Activated CD8-positive, alpha-beta memory T cell treated with anti-CD3 and anti-CD28 coated beads, Interleukin-2, amount 50 U/mL, for 48 hours (primary cell): ENCODE results near the gene SLC16A4.

Experiments
- DNase-seq: peaks from one replicate; pipeline ENCODE4 v3.0.0-alpha.2; 2020

The SLC16A4 gene

DNA sequence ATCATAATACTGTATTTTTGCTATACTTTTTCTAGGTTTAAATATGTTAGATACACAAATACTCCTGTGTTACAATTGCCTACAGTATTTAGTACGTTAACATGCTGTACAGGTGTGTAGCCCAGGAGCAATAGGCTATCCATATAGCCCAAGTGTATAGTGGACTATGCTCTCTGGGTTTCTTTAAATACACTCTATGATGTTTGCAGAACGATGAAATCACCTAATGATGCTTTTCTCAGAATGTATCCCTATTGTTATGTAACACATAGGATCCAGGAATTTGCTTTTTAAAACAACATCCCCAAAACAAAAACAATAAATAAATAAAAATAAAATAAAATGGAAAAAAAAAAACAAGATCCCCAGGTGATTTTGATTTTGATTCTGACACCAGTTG lies 69.8 kb downstream of the SLC16A4 start:
- no peak for DNase-seq

GRCh38 chr1:110320168-110320518 lies 70.7 kb downstream of the SLC16A4 start:
- no peak for DNase-seq

DNA sequence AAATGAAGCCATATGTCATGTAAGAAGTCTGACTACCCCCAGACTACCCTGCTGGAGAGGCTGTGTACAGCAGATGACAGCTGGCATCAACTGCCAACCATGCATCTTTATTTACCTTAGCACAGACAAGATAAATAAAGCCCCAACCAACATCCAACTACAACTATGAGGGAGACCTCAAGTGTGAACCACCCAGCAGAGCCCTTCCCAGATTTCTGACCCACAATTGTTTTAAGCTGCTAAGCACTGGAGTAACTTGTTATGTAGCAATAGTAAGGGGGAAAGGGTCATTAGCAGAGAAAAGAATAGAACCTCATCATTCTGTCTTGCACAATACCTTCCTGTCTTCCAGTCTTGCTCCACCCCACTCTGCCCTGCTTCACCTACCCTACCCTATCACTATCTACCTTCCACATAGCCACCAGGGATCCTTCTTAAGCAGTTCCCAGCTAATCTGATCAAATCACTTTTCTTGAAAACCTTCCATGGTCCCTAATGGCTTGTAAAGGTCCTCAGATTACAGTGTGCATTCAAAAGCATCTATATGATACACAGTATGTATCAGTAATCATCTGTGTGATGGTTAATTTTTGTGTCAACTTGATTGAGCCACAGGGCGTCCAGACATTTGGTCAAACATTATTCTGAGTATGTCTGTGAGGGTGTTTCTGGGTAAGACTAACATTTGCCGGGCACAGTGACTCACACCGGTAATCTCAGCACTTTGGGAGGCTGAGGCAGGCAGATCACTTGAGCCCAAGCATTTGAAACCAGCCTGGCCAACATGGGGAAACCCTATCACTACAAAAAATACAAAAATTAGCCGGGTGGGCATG lies 71.3 kb downstream of the SLC16A4 start:
- DNase-seq, result no peak

DNA sequence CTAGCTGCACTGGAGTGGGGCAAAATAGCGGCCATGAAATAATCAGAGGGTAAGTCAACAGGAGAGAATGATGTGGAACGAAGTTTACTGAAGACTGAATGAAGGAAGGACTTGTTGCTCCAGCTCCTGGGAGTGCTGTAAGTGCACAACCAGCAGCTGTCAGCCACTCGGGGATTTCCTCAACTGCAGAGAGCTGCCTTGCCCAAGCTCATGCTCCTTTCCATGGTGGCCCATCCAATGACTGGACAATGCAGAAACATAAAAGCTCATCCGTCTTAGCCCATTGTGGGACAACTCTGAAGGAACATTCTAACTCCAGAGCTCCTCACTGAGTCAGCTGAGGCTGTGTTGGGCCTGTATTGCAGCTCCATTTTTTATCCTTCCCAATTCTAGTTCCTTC lies 72.8 kb downstream of the SLC16A4 start:
- DNase-seq, result no peak

GRCh38 chr1:110316735-110317134 lies 74.1 kb downstream of the SLC16A4 start:
- no peak for DNase-seq
